ENCODE measurements around the gene SRP9. TPM values are rescaled to one million over a fixed set of nuclear protein-coding genes. Genes with fewer than 3 reads are reported as not detected.
A peak's percentile ranks its signal among the peaks of the same experiment; 100 is the strongest.

The SRP9 gene
- total RNA-seq, 1 donor from 2014 or later, result 120 TPM

- H3K27me3 ChIP-seq, result no peaks in the 10 kb centered on the region
- no peaks in the 10 kb centered on the region for H3K9me3 ChIP-seq
- DNase-seq (ENCODE audit: extremely low spot score in 2 of 2), result no peak
- H3K4me1 ChIP-seq, result peaks cover 44% of the 10 kb centered on the region
- H3K27ac ChIP-seq, result peak overlapping the region; percentile 30
- TF ChIP-seq CTCF (IDR thresholded peaks at IDR 0.05) (no peak), POLR2A (IDR thresholded peaks at IDR 0.05) (no peak), POLR2AphosphoS5 (IDR thresholded peaks at IDR 0.05; ENCODE audit: insufficient read depth in 1 of 2, low read depth in 1 of 2) (no peak)
- H3K36me3 ChIP-seq, result no peaks in the 10 kb centered on the region
- intact Hi-C loops (cut with DNase I), result no loop called here
- H3K4me3 ChIP-seq, result no peak overlapping the region
These were observed 15.2 kb upstream of the SRP9 start for GRCh38 chr1:225762444-225762843.

GRCh38 chr1:225763716-225764548 is 13.7 kb upstream of the SRP9 start:
- no peaks in the 10 kb centered on the region for H3K36me3 ChIP-seq
- peaks cover 59% of the 10 kb centered on the region for H3K4me1 ChIP-seq
- H3K27ac ChIP-seq, result peak overlapping the region; percentile 49
- DNase-seq (ENCODE audit: extremely low spot score in 2 of 2), result no peak
- no peak overlapping the region for H3K4me3 ChIP-seq
- no peak for TF ChIP-seq POLR2A (IDR thresholded peaks at IDR 0.05)
- no peak for TF ChIP-seq CTCF (IDR thresholded peaks at IDR 0.05)
- TF ChIP-seq POLR2AphosphoS5 (IDR thresholded peaks at IDR 0.05; ENCODE audit: insufficient read depth in 1 of 2, low read depth in 1 of 2), result no peak
- H3K9me3 ChIP-seq, result no peaks in the 10 kb centered on the region
- intact Hi-C loops (cut with DNase I), result no loop called here
- no peaks in the 10 kb centered on the region for H3K27me3 ChIP-seq

GRCh38 chr1:225765982-225766674 is 11.5 kb upstream of the SRP9 start:
- Histone ChIP-seq H3K4me3 (no peak overlapping the region), H3K4me1 (peaks cover 62% of the 10 kb centered on the region), H3K9me3 (no peaks in the 10 kb centered on the region), H3K27me3 (no peaks in the 10 kb centered on the region), H3K36me3 (no peaks in the 10 kb centered on the region), H3K27ac (no peak overlapping the region)
- TF ChIP-seq POLR2A (IDR thresholded peaks at IDR 0.05) (no peak), POLR2AphosphoS5 (IDR thresholded peaks at IDR 0.05; ENCODE audit: insufficient read depth in 1 of 2, low read depth in 1 of 2) (peak in 1 of 2 donors; percentile 21)
- intact Hi-C loops (cut with DNase I), result loop anchor here (5.0 kb wide), 2 partner anchors 114 to 219 kb away; partner anchors contain the start of gene ENAH
- no peak for DNase-seq (ENCODE audit: extremely low spot score in 2 of 2)

- Histone ChIP-seq H3K36me3 (no peaks in the 10 kb centered on the region), H3K4me1 (peaks cover 68% of the 10 kb centered on the region), H3K4me3 (no peak overlapping the region), H3K27me3 (no peaks in the 10 kb centered on the region), H3K27ac (peak overlapping the region; percentile 68), H3K9me3 (no peaks in the 10 kb centered on the region)
- no peak for DNase-seq (ENCODE audit: extremely low spot score in 2 of 2)
- intact Hi-C loops (cut with DNase I), result loop anchor here (5.0 kb wide), 2 partner anchors 115 to 220 kb away; partner anchors contain the start of gene ENAH
- TF ChIP-seq CTCF (IDR thresholded peaks at IDR 0.05), result no peak
- TF ChIP-seq POLR2A (IDR thresholded peaks at IDR 0.05), result no peak
- TF ChIP-seq POLR2AphosphoS5 (IDR thresholded peaks at IDR 0.05; ENCODE audit: insufficient read depth in 1 of 2, low read depth in 1 of 2), result peak in 1 of 2 donors; percentile 20
These were observed 10.5 kb upstream of the SRP9 start for GRCh38 chr1:225766967-225767633.
